SK-N-SH (cell line): ENCODE results near the gene KCNMB1. TPM values are rescaled to one million over a fixed set of nuclear protein-coding genes. Genes with fewer than 3 reads are reported as not detected.

Source experiments
- CTCF ChIA-PET: fragments of 300-600, 350-600 bp; formaldehyde crosslinking; extraction: SDS; loops from one replicate; lab custom pipeline; 2021; lab: Yijun Ruan, JAX
- POLR2A ChIA-PET: fragments of 350-600 bp; sonication (Branson Sonifier 250); formaldehyde crosslinking; extraction: SDS; loops from one replicate; lab custom pipeline; 2020; ENCODE audit warnings: antibody characterized with exemption, inconsistent platforms; lab: Yijun Ruan, JAX
- DNase-seq: peaks from one replicate; pipeline ENCODE4 v3.0.0; 2012
- H2AFZ ChIP-seq: fragments of 200-600 bp; sonication (generic); 2 replicates; pipeline ENCODE4 v1.8.1; 2016; ENCODE audit warnings: antibody characterized with exemption, mild to moderate bottlenecking, low read depth
- H3F3A ChIP-seq: fragments of 200-600 bp; sonication (generic); replicated peaks from 2 replicates; pipeline ENCODE3; 2016; ENCODE audit warnings: antibody characterized with exemption, mild to moderate bottlenecking; ENCODE audit not compliant: insufficient read depth
- H3K27ac ChIP-seq, 2 experiments: fragments of 200-500 bp in 1 of 2; fragments of 200-600 bp in 1 of 2; sonication (Bioruptor generic) in 1 of 2; sonication (generic), shearing (Covaris generic) in 1 of 2; 2 replicates each; pipeline versions ENCODE4 v1.5.1 to v1.6.1; 2014 to 2016; ENCODE audit warnings: low read depth in 2 of 2, inconsistent platforms in 1 of 2, low read length in 1 of 2, mild to moderate bottlenecking in 1 of 2, mixed read lengths in 1 of 2
- H3K27me3 ChIP-seq: fragments of 200-600 bp; sonication (generic), shearing (Covaris generic); 2 replicates; pipeline ENCODE4 v1.6.1; 2016; ENCODE audit warnings: mixed run types; ENCODE audit not compliant: insufficient read depth
- H3K36me3 ChIP-seq, 2 experiments: fragments of 200-500 bp in 1 of 2; fragments of 200-600 bp in 1 of 2; sonication (Bioruptor generic) in 1 of 2; sonication (generic) in 1 of 2; replicated peaks in 1 of 2; 2 replicates each; pipeline versions ENCODE3 to v1.5.1; 2014 to 2016; ENCODE audit warnings: low read length in 1 of 2, mild to moderate bottlenecking in 1 of 2; ENCODE audit not compliant: insufficient read depth in 2 of 2, control insufficient read depth in 1 of 2
- H3K4me1 ChIP-seq, 2 experiments: fragments of 200-500 bp in 1 of 2; fragments of 200-600 bp in 1 of 2; sonication (Bioruptor generic) in 1 of 2; sonication (generic), shearing (Covaris generic) in 1 of 2; 2 replicates each; pipeline versions ENCODE4 v1.5.1 to v1.6.1; 2014 to 2016; ENCODE audit warnings: low read depth in 1 of 2, low read length in 1 of 2, mixed run types in 1 of 2; ENCODE audit not compliant: insufficient read depth in 2 of 2, control insufficient read depth in 1 of 2
- H3K4me2 ChIP-seq: fragments of 200-600 bp; sonication (generic), shearing (Covaris generic); 2 replicates; pipeline ENCODE4 v1.6.1; 2017; ENCODE audit warnings: mixed run types
- H3K4me3 ChIP-seq, 2 experiments: fragments of 200-500 bp in 1 of 2; fragments of 200-600 bp in 1 of 2; sonication (Bioruptor generic) in 1 of 2; sonication (generic), shearing (Covaris generic) in 1 of 2; 2 replicates each; pipeline versions ENCODE4 v1.5.1 to v1.8.1; 2014 to 2016; ENCODE audit warnings: low read depth in 2 of 2, inconsistent platforms in 1 of 2, low read length in 1 of 2, mild to moderate bottlenecking in 1 of 2, mixed read lengths in 1 of 2, moderate library complexity in 1 of 2
- H3K79me2 ChIP-seq: fragments of 200-600 bp; sonication (generic); 2 replicates; pipeline ENCODE4 v1.8.1; 2017; ENCODE audit warnings: mild to moderate bottlenecking; ENCODE audit not compliant: insufficient read depth
- H3K9ac ChIP-seq: fragments of 200-600 bp; sonication (generic); 2 replicates; pipeline ENCODE4 v1.6.1; 2017; ENCODE audit warnings: mixed run types
- H3K9me2 ChIP-seq: fragments of 200-600 bp; sonication (generic); 2 replicates; pipeline ENCODE4 v1.6.1; 2017; ENCODE audit warnings: mixed run types
- H3K9me3 ChIP-seq: fragments of 200-600 bp; sonication (generic); 2 replicates; pipeline ENCODE4 v1.6.1; 2017; ENCODE audit warnings: mixed run types, mild to moderate bottlenecking, moderate library complexity
- H4K20me1 ChIP-seq: fragments of 200-600 bp; sonication (generic); 2 replicates; pipeline ENCODE4 v1.6.1; 2017; ENCODE audit warnings: mild to moderate bottlenecking, mixed run types; ENCODE audit not compliant: insufficient read depth
- CHD2 ChIP-seq: fragments of 150-350 bp; IDR thresholded peaks from 2 replicates; pipeline ENCODE4 v1.6.1; 2018; ENCODE audit warnings: low read length; ENCODE audit not compliant: partially characterized antibody
- FOXJ3 ChIP-seq: sonication (generic); formaldehyde crosslinking; IDR thresholded peaks from 2 replicates; pipeline ENCODE4 v1.5.1; 2020; ENCODE audit warnings: mild to moderate bottlenecking, missing genetic modification reagents
- JUND ChIP-seq: IDR thresholded peaks from 2 replicates; pipeline ENCODE4 v1.4.0; 2012
- MXI1 ChIP-seq: IDR thresholded peaks from 2 replicates; pipeline ENCODE4 v1.6.1; 2012; ENCODE audit warnings: mild to moderate bottlenecking, low read depth, low read length, improper control_type of control experiment
- POLR2AphosphoS5 ChIP-seq: IDR thresholded peaks from 2 replicates; pipeline ENCODE4 v1.6.1; 2012; ENCODE audit warnings: low read depth, low read length
- RCOR1 ChIP-seq: fragments of 150-350 bp; IDR thresholded peaks from 2 replicates; pipeline ENCODE4 v1.6.1; 2017; ENCODE audit warnings: antibody characterized with exemption, low read length
- SMC3 ChIP-seq: IDR thresholded peaks from 2 replicates; pipeline ENCODE4 v1.6.1; 2012; ENCODE audit warnings: low read depth, low read length, improper control_type of control experiment
- TEAD4 ChIP-seq: IDR thresholded peaks from 2 replicates; pipeline ENCODE4 v1.4.0; 2012; ENCODE audit warnings: mild to moderate bottlenecking, borderline replicate concordance; ENCODE audit not compliant: insufficient read depth
- WGBS: methylation state at CpG from one replicate; pipeline ENCODE4 v1.1.6; 2017; ENCODE audit warnings: low lambda C conversion rate; 5-methylcytosine and 5-hydroxymethylcytosine counted together
- polyA plus RNA-seq, 3 experiments: library from polyadenylated mRNA; depleted of rRNA; stranded (reverse); fragments of >200 nt; gene quantifications; 2 replicates each; pipeline ENCODE4 v1.2.3, GENCODE V29; 2012
- TF ChIP-seq, protein P1 (sequence below): IDR thresholded peaks from 2 replicates; pipeline ENCODE4 v1.4.0; 2012; ENCODE audit warnings: low read depth, borderline replicate concordance
- TF ChIP-seq, protein P2 (sequence below): fragments of 150-350 bp; IDR thresholded peaks from 2 replicates; pipeline ENCODE4 v1.6.1; 2017; ENCODE audit warnings: antibody characterized with exemption, low read length, low read depth, borderline replicate concordance
- TF ChIP-seq, protein P3 (sequence below): fragments of 150-350 bp; IDR thresholded peaks from 2 replicates; pipeline ENCODE4 v1.6.1; 2016; ENCODE audit warnings: mild to moderate bottlenecking, low read depth, low read length

Gene KCNMB1
- polyA plus RNA-seq, 1 of the 3 experiments (the other 2 are of a cell fraction), result not detected

DNA sequence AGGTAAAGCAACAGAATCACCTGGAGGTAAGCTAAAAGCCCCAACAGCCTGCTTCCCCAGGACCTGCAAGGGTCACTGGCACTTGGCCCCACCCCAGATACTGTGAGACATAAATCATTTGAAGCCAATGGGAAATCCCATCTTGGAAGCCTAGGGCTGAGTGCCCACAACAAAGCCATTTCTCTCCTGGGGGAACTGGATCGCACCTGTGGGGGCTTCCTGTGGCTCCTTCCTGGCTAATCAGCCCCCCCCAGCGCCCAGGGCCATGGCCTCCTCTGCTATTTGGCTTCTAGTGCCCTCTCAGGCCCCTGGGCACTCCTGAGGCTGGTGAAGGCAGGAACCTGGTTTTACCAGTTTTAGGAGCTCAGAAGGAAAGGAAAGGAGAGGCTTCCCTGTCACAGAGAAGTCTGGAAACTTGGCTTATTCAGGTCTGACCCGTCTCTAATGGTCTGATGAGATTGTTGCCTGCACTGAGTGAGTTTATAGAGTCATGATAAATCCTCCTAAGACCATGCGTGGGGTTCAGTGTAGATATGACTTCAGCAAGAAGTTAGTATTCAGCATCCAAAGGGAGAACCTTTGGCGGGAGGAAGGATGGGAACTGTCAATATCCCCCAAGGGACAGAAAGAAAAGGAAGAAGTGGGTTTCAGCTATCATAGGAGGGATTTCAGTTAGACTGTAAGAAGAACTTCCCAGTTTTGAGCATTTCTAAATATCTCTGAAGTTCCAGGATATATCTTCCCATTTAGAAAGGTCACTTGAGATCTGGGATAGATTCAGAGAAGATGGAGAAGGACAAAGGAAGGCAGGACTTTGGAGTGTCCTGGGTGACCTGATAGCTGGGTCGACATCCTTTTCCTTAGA lies 1.2 kb downstream of the KCNMB1 start (continued):
- no peak for TF ChIP-seq CHD2

DNA sequence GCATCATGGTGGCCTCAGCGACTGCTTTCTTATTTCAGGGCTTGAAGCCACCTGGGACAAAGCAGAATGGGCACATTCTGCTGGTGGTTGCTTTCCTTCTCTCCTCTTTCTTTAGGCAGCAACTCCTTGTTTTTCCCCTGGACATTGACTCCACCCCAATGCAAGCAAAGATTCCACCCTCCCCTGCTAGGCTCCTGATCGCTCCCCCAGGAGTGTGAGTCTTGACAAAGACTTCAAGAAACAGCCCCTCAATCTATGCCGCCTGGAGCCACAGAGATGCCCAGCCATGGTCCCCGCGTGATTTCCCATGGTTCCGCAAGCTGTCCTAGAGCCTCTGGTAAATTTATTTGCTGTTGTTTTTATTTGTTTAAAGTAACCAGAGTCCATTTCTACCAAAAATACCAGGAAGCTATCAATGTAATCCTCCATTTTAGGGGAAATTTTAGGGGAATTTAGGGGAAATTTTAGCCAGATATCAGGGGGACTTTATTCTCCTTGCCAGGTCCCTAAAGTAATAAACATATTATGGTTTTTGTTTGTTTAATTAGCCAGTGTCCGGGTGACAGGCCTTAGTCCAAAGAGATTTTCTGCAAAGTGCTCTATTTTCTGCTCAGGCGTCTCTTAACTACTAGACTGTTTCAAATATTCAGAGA lies 2.3 kb downstream of the KCNMB1 start:
- H3K4me3 ChIP-seq, result no peak overlapping the region
- no peak overlapping the region for H3K4me2 ChIP-seq
- no peaks in the 10 kb centered on the region for H3K9me3 ChIP-seq
- CTCF ChIA-PET, result interaction anchor here (1.9 to 2.6 kb wide), 2 partner anchors 34 to 161 kb away, joined by 6 to 7 read pairs; no protein-coding TSS in a partner anchor
- no peak overlapping the region for H3K27ac ChIP-seq
- peaks cover 0 to 7% of the 10 kb centered on the region in 2 experiments; a peak in 1 of 4 replicates for H3K4me1 ChIP-seq
- H3K36me3 ChIP-seq, result no peaks in the 10 kb centered on the region
- POLR2A ChIA-PET, result no interaction called here
- H3K79me2 ChIP-seq, result no peaks in the 10 kb centered on the region
- DNase-seq, result no peak
- TF ChIP-seq MXI1 (no peak), FOXJ3 (CRISPR knock-in tag) (no peak), JUND (no peak), POLR2AphosphoS5 (no peak), RCOR1 (no peak), TEAD4 (no peak), SMC3 (no peak)
- TF ChIP-seq, protein P1, sequence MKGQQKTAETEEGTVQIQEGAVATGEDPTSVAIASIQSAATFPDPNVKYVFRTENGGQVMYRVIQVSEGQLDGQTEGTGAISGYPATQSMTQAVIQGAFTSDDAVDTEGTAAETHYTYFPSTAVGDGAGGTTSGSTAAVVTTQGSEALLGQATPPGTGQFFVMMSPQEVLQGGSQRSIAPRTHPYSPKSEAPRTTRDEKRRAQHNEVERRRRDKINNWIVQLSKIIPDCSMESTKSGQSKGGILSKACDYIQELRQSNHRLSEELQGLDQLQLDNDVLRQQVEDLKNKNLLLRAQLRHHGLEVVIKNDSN, result no peak
- TF ChIP-seq, protein P2, sequence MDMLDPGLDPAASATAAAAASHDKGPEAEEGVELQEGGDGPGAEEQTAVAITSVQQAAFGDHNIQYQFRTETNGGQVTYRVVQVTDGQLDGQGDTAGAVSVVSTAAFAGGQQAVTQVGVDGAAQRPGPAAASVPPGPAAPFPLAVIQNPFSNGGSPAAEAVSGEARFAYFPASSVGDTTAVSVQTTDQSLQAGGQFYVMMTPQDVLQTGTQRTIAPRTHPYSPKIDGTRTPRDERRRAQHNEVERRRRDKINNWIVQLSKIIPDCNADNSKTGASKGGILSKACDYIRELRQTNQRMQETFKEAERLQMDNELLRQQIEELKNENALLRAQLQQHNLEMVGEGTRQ, result no peak
- TF ChIP-seq, protein P3, sequence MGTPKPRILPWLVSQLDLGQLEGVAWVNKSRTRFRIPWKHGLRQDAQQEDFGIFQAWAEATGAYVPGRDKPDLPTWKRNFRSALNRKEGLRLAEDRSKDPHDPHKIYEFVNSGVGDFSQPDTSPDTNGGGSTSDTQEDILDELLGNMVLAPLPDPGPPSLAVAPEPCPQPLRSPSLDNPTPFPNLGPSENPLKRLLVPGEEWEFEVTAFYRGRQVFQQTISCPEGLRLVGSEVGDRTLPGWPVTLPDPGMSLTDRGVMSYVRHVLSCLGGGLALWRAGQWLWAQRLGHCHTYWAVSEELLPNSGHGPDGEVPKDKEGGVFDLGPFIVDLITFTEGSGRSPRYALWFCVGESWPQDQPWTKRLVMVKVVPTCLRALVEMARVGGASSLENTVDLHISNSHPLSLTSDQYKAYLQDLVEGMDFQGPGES, result no peak
- TF ChIP-seq, all 33 proteins: peak for 0
- Histone ChIP-seq H3F3A (no peaks in the 10 kb centered on the region), H4K20me1 (no peaks in the 10 kb centered on the region), H2AFZ (no peak overlapping the region), H3K9ac (no peak overlapping the region), H3K27me3 (peaks cover 12% of the 10 kb centered on the region; the same call in 1 of the 2 replicates), H3K9me2 (no peaks in the 10 kb centered on the region)
- 76% methylated on average over 8 of the region's 8 CpGs for WGBS
